ENCODE results near the gene ADAMTS5. TPM values are rescaled to one million over a fixed set of nuclear protein-coding genes. Genes with fewer than 3 reads are reported as not detected.

ADAMTS5 gene
- total RNA-seq, 1 donor from 2014 or later = 2.3 TPM

- no peak for DNase-seq (ENCODE audit: extremely low read depth, low read depth, low spot score)
Observed at GRCh38 chr21:26949830-26950229, 17.1 kb downstream of the ADAMTS5 start.

GRCh38 chr21:26948194-26948593 lies 18.7 kb downstream of the ADAMTS5 start:
- no peak for DNase-seq (ENCODE audit: extremely low read depth, low read depth, low spot score)

DNA sequence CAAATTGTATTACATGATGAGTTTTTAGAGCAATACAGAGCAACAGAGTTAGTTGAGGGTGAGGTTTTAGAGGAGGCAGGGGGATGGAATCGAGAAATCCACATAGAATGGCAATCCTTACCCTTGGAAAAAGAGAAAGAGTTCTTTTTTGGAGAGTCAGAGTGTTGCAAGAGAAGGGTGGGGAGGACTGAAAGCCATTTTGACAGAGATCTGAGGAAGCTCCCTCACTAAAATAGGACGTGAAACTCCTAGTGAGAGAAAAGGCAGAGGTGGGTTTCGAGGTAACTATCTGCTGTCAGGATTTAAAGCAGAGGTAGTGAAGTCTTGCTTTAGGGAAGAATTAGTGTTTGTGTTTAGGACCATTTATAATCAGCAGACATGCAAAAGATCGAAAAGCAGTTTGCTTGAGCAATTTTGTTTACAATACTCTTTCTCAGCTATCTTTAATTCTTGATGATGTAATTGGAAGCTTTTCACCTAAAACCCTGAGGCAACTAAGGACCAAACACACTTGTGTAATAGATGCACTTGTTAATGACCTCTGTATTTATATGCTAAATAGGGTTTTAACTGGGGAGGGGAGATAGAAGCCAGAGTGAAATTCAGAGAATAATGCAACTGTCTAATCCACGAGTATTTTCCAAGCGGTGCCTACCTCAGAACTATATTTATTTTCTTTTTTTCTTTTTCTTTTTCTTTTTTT lies 20.0 kb downstream of the ADAMTS5 start:
- DNase-seq (ENCODE audit: extremely low read depth, low read depth, low spot score) = no peak

- DNase-seq (ENCODE audit: extremely low read depth, low read depth, low spot score) = no peak
Observed at GRCh38 chr21:26945916-26946675, 20.8 kb downstream of the ADAMTS5 start.

DNA sequence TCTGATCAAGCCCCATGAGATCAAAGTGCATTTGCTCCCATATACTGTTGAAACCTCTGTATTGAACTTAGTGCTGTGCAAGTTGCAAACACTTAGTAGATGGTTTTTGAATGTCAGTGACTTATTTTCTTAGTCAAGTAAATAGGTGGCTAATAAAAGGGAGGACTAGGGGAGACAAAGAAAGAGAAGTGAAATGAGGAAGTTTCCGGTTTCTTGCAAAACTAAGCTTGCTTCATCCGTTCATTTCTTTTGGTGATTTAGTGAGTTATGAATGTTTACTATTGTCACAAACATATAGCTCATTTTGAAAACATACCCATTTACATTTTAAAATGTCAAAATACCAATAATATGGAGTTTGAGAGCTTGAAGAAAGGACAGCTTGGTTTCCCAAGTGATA lies 23.0 kb downstream of the ADAMTS5 start:
- no peak for DNase-seq (ENCODE audit: extremely low read depth, low read depth, low spot score)

DNA sequence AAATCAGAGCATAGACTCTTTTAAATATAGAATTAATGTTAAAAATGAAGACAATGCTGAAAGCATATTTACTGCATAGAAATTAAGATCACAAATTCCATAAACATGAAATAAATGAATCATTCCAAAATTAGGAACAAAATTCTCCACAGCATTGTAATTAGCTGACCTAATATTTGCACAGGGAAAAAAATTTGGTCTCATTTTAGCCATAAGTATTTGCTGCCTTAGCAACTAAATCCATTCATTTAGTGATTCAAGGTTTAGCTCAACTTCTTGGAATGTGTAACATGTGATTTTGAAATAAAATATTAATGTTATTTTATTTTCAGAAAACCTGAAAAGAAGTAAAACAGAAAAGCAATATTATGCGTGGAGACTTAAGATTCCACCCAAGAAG lies 25.5 kb downstream of the ADAMTS5 start:
- DNase-seq (ENCODE audit: extremely low read depth, low read depth, low spot score) = no peak

- DNase-seq (ENCODE audit: extremely low read depth, low read depth, low spot score) = no peak
Observed at GRCh38 chr21:26939601-26940111, 27.2 kb downstream of the ADAMTS5 start.

- DNase-seq (ENCODE audit: extremely low read depth, low read depth, low spot score) = no peak
Observed at GRCh38 chr21:26936641-26937040, 30.2 kb downstream of the ADAMTS5 start.

- no peak for DNase-seq (ENCODE audit: extremely low read depth, low read depth, low spot score)
Observed at GRCh38 chr21:26935977-26936376, 30.9 kb downstream of the ADAMTS5 start.

DNA sequence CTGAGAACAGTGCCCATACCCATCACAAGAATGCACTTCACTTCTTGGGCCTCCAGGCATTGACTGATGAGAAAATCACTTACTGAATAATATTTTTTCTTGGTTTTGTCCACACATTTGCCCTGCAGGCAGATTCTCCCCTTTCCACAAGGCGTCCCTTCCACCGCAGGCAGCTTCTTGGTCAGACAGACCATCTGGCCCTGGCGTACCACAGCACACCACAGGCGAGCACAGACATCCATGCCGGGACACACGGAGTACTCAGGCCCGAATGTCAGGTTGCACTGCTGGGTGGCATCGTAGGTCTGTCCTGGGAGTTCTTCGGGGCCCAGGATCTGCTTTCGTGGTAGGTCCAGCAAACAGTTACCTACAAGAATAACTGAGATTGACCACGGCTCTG lies 32.5 kb downstream of the ADAMTS5 start:
- no peak for DNase-seq (ENCODE audit: extremely low read depth, low read depth, low spot score)

- DNase-seq (ENCODE audit: extremely low read depth, low read depth, low spot score) = no peak
Observed at GRCh38 chr21:26933448-26933847, 33.4 kb downstream of the ADAMTS5 start.

DNA sequence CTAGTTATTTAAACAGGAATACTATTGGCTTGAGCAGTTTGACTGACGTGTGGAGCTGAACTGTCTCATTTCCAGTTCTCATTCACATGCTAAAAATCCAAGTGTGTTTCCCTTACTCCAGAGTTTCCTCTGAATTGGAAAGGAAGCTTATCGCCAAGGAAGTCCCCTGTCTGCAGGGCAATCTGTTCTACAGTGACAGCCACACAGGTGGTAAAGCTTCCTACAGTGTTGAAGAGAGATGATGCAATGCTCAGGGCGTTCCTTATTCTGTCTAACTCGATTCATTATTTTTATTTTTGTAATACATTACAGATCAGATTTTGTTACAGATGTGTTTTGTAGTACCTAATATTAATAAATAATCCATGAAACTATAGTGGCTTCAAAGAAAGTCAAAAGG lies 41.3 kb downstream of the ADAMTS5 start:
- no peak for DNase-seq (ENCODE audit: extremely low read depth, low read depth, low spot score)

DNA sequence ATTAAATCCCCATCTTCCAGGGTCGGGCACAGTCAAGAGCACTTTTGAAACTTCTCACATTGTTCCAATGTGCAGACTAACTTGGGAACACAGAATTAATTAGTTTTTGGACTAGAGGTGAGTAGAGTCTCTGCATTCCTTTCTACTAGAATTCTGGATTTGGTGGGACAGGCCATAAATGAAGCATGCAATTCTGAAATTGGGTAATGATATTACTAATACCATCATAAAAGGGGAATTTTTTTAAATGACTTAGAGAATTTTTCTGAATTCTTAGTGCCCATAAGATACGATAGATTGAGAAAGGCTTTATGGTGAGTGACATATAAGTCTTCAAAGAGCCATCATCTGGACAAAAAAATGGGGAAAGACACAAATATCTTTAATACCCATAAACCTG lies 41.8 kb downstream of the ADAMTS5 start:
- DNase-seq (ENCODE audit: extremely low read depth, low read depth, low spot score) = no peak

DNA sequence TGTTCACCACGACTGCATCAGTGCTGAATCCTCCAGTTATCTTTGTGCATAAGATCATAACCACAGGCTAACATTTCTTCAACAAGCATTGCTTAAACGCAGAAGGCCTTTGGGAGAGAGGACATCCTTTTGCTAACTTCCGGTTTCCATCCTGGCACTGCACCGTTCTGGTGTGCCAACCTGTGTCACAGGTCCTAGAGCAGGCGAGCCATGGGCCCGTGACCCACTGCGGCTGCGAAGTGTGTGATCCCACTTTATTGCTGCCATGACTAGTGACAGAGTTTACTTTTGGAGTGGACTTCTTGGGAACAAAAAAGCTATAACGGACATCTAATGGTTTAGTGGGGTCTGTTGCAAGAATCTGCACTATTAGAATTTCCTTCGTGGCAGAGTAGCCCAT lies 42.9 kb downstream of the ADAMTS5 start:
- DNase-seq (ENCODE audit: extremely low read depth, low read depth, low spot score) = no peak

GRCh38 chr21:26920055-26920454 lies 46.8 kb downstream of the ADAMTS5 start:
- DNase-seq (ENCODE audit: extremely low read depth, low read depth, low spot score) = no peak

DNA sequence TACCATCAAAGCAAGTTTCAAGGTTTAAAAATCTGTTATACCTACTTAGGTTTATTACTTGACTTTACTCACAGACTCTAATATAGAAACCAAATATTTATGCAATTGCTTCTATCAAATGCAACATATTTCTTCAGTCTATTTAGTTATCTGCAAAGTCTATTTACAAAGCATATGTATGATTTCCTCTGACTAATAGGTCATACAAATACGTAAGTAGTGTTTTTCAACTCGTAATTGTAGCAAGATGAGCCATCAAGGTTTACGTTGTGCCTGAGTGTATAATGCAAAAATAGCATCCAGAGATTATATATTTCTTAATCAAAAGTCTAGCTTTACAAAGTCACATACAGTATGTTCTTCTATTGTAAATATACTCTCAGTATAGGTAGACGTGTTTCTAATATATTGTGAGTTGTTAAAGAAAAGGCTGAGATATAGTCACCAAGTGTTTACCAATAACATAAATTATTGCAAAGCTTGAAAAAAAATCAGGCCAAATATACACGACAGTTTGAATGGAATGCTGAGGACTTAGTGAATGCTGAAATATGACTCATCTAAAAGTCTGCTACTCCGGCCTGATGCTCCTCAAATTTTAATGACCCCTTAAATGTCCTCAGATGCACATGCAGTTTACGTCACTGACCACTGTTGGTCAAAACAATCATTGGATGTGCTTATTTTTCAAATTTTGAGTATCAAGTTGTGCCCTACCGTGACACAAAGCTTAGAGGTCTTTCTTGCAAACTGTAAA lies 48.4 kb downstream of the ADAMTS5 start:
- DNase-seq (ENCODE audit: extremely low read depth, low read depth, low spot score) = no peak

- no peak for DNase-seq (ENCODE audit: extremely low read depth, low read depth, low spot score)
Observed at GRCh38 chr21:26916799-26917198, 50.1 kb downstream of the ADAMTS5 start.

DNA sequence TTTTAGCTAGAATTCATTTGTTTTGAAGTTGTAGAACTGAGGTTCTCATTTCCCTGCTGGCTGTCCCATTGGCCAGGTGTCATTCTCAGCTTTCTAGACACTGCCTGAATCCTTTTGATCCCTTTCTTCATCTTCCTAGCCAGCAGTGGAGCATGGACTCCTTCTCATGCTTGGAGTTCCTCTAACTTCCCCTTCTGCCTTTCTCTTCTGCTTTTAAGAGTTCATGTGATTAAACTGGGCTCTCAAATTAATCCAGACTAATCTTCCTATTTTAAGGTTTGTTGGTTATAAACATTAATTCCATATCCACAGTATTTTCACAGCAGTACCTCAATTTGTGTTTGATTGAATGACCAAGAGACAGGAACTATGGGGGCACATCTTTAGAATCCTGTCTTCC lies 52.3 kb downstream of the ADAMTS5 start:
- no peak for DNase-seq (ENCODE audit: extremely low read depth, low read depth, low spot score)

GRCh38 chr21:26912466-26912865 lies 54.4 kb downstream of the ADAMTS5 start:
- DNase-seq (ENCODE audit: extremely low read depth, low read depth, low spot score) = no peak

GRCh38 chr21:26909972-26910371 lies 56.9 kb downstream of the ADAMTS5 start:
- no peak for DNase-seq (ENCODE audit: extremely low read depth, low read depth, low spot score)

DNA sequence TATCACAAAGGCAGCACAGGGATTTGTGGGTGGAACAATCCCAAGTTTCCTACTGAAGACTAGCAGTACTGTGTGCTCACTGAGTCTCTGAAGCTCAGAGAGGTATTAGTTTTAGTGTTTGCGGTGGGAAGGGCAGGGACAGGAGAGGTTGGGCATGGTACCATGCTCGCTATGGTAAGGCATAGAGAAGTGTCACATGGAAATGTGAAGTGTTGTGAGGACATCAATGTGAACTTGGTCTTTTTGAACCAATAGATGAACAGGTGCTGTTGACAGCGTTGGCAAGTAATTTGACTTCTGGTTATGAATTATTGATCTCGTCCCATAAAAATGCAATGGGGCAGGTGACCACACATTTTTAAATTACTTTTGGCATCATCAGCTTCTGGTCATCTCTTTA lies 65.9 kb downstream of the ADAMTS5 start:
- DNase-seq (ENCODE audit: extremely low read depth, low read depth, low spot score) = no peak

Measured in glomerular endothelial cell (primary cell).